GM23248 (cell line): Measurements from ENCODE around the gene ZGPAT. TPM values are rescaled to one million over a fixed set of nuclear protein-coding genes. Genes with fewer than 3 reads are reported as not detected.

Experiments
- DNase-seq: peaks from one replicate; pipeline ENCODE4 v3.0.0-alpha.2; 2015
- H2AFZ ChIP-seq: fragments of 200-600 bp; sonication (generic); 2 replicates; pipeline ENCODE4 v1.6.1; 2016; ENCODE audit warnings: antibody characterized with exemption
- H3F3A ChIP-seq: fragments of 200-600 bp; sonication (generic); 2 replicates; pipeline ENCODE4 v1.6.1; 2016; ENCODE audit warnings: mild to moderate bottlenecking, antibody characterized with exemption, mixed run types; ENCODE audit not compliant: insufficient read depth
- H3K27ac ChIP-seq: fragments of 200-600 bp; sonication (generic); 2 replicates; pipeline ENCODE4 v1.5.1; 2016; ENCODE audit warnings: mild to moderate bottlenecking
- H3K27me3 ChIP-seq: fragments of 200-600 bp; sonication (generic); replicated peaks from 2 replicates; pipeline ENCODE4 v1.6.1; 2016; ENCODE audit warnings: mild to moderate bottlenecking; ENCODE audit not compliant: insufficient read depth
- H3K36me3 ChIP-seq: fragments of 200-600 bp; sonication (generic); 2 replicates; pipeline ENCODE4 v1.6.1; 2016; ENCODE audit warnings: low read depth, mild to moderate bottlenecking
- H3K4me1 ChIP-seq: fragments of 200-600 bp; sonication (generic); 2 replicates; pipeline ENCODE4 v1.6.1; 2016; ENCODE audit warnings: mild to moderate bottlenecking; ENCODE audit not compliant: insufficient read depth
- H3K4me2 ChIP-seq: fragments of 200-600 bp; sonication (generic); one replicate; pipeline ENCODE4 v1.6.1; 2016; ENCODE audit warnings: mild to moderate bottlenecking; ENCODE audit not compliant: unreplicated experiment
- H3K4me3 ChIP-seq: fragments of 200-600 bp; sonication (generic); 2 replicates; pipeline ENCODE4 v1.5.1; 2016; ENCODE audit warnings: mild to moderate bottlenecking
- H3K79me2 ChIP-seq: fragments of 200-600 bp; sonication (generic); 2 replicates; pipeline ENCODE4 v1.6.1; 2016; ENCODE audit warnings: mild to moderate bottlenecking; ENCODE audit not compliant: insufficient read depth
- H3K9ac ChIP-seq: fragments of 200-600 bp; sonication (generic); 2 replicates; pipeline ENCODE4 v1.6.1; 2016; ENCODE audit warnings: mild to moderate bottlenecking
- H3K9me2 ChIP-seq: fragments of 200-600 bp; sonication (generic); 2 replicates; pipeline ENCODE4 v1.6.1; 2016; ENCODE audit warnings: mixed run types, mild to moderate bottlenecking, moderate library complexity; ENCODE audit not compliant: insufficient read depth
- H3K9me3 ChIP-seq: fragments of 200-600 bp; sonication (generic); one replicate; pipeline ENCODE4 v1.6.1; 2017; ENCODE audit warnings: low read depth
- H4K20me1 ChIP-seq: fragments of 200-600 bp; sonication (generic); 2 replicates; pipeline ENCODE4 v1.6.0; 2016; ENCODE audit not compliant: insufficient read depth
- EZH2 ChIP-seq: fragments of 200-600 bp; sonication (generic); IDR thresholded peaks from 2 replicates; pipeline ENCODE4 v1.6.1; 2018; ENCODE audit warnings: antibody characterized with exemption, mild to moderate bottlenecking; ENCODE audit not compliant: insufficient read depth, poor library complexity, severe bottlenecking
- EZH2phosphoT487 ChIP-seq: fragments of 200-600 bp; sonication (generic); IDR thresholded peaks from 2 replicates; pipeline ENCODE4 v1.6.1; 2018; ENCODE audit warnings: antibody characterized with exemption, moderate library complexity, mild to moderate bottlenecking, low read depth; ENCODE audit not compliant: insufficient read depth
- WGBS, 2 experiments: methylation state at CpG; one replicate each; pipeline ENCODE4 v1.1.6; 2015 to 2017; ENCODE audit warnings: low lambda C conversion rate in 2 of 2, low coverage in 1 of 2; ENCODE audit errors: missing lambda C conversion rate in 2 of 2; 5-methylcytosine and 5-hydroxymethylcytosine counted together
- in situ Hi-C: fragments of 300-500 bp; cut with MboI; formaldehyde crosslinking; loops from 2 replicates; pipeline ENCODE4 v1.15.0; 2020
- polyA plus RNA-seq: library from polyadenylated mRNA; unstranded; fragments of >200 nt; fragmentation: Nextera tagmentation; extraction: Ambion mirVana; gene quantifications from 2 replicates; pipeline ENCODE4 v1.2.1, GENCODE V29; 2016
- total RNA-seq: library from RNA; depleted of rRNA; stranded (reverse); fragments of >200 nt; shearing (Covaris generic); gene quantifications from 2 replicates; pipeline ENCODE4 v1.2.3, GENCODE V29; 2014

ZGPAT gene
- total and polyA plus RNA-seq, 2 experiments from 2014 or later = 22.7 to 28.5 TPM

- Histone ChIP-seq H3F3A (peaks cover 10% of the 10 kb centered on the region; the same call in 1 of the 2 replicates), H3K9ac (no peak overlapping the region), H3K9me3 (no peaks in the 10 kb centered on the region), H3K79me2 (no peaks in the 10 kb centered on the region), H3K4me3 (no peak overlapping the region), H2AFZ (no peak overlapping the region), H4K20me1 (no peaks in the 10 kb centered on the region), H3K4me1 (no peaks in the 10 kb centered on the region), H3K27ac (no peak overlapping the region), H3K4me2 (no peak overlapping the region), H3K27me3 (no peaks in the 10 kb centered on the region), H3K9me2 (no peaks in the 10 kb centered on the region), H3K36me3 (0 out of 2 replicates have a peak, but pooled peaks cover 7% of the 10 kb centered on the region)
- TF ChIP-seq EZH2 (no peak), EZH2phosphoT487 (no peak)
- in situ Hi-C loops = no loop called here
- DNase-seq = no peak
- WGBS, 2 experiments = 77 to 82% methylated on average over 16 to 19 of the region's 20 CpGs
Measured at GRCh38 chr20:63748070-63748933, 40.5 kb downstream of the ZGPAT start.

- Histone ChIP-seq H3K4me2 (no peak overlapping the region), H3K9me2 (no peaks in the 10 kb centered on the region), H3K9me3 (no peaks in the 10 kb centered on the region), H3K9ac (no peak overlapping the region), H3K27ac (no peak overlapping the region), H3K4me3 (no peak overlapping the region), H3K27me3 (no peaks in the 10 kb centered on the region), H3K79me2 (no peaks in the 10 kb centered on the region), H2AFZ (no peak overlapping the region), H4K20me1 (no peaks in the 10 kb centered on the region), H3F3A (peaks cover 8% of the 10 kb centered on the region; the same call in 1 of the 2 replicates), H3K4me1 (no peaks in the 10 kb centered on the region), H3K36me3 (0 out of 2 replicates have a peak, but pooled peaks cover 1% of the 10 kb centered on the region)
- DNase-seq = no peak
- 90% methylated on average over 11 of the region's 11 CpGs for WGBS, 2 experiments
- TF ChIP-seq EZH2phosphoT487 (no peak), EZH2 (no peak)
- in situ Hi-C loops = no loop called here
Measured at GRCh38 chr20:63748934-63749270, 41.1 kb downstream of the ZGPAT start.

GRCh38 chr20:63749597-63750508, 42.0 kb downstream of the ZGPAT start:
- WGBS, 2 experiments = 89 to 90% methylated on average over 16 of the region's 16 CpGs
- Histone ChIP-seq H3K4me2 (no peak overlapping the region), H4K20me1 (no peaks in the 10 kb centered on the region), H2AFZ (no peak overlapping the region), H3F3A (no peaks in the 10 kb centered on the region), H3K36me3 (no peaks in the 10 kb centered on the region), H3K27me3 (no peaks in the 10 kb centered on the region), H3K9me3 (no peaks in the 10 kb centered on the region), H3K9ac (no peak overlapping the region), H3K27ac (no peak overlapping the region), H3K9me2 (no peaks in the 10 kb centered on the region), H3K4me3 (no peak overlapping the region), H3K79me2 (no peaks in the 10 kb centered on the region), H3K4me1 (no peaks in the 10 kb centered on the region)
- in situ Hi-C loops = no loop called here
- DNase-seq = no peak
- TF ChIP-seq EZH2phosphoT487 (no peak), EZH2 (no peak)

GRCh38 chr20:63750807-63751470, 43.1 kb downstream of the ZGPAT start:
- H3F3A ChIP-seq = no peaks in the 10 kb centered on the region
- no peak overlapping the region for H3K4me3 ChIP-seq
- DNase-seq = no peak
- H3K9me3 ChIP-seq = no peaks in the 10 kb centered on the region
- H3K4me2 ChIP-seq = no peak overlapping the region
- TF ChIP-seq EZH2 (no peak), EZH2phosphoT487 (no peak)
- no peaks in the 10 kb centered on the region for H3K4me1 ChIP-seq
- H3K36me3 ChIP-seq = no peaks in the 10 kb centered on the region
- no peaks in the 10 kb centered on the region for H3K79me2 ChIP-seq
- H3K27me3 ChIP-seq = no peaks in the 10 kb centered on the region
- in situ Hi-C loops = no loop called here
- H2AFZ ChIP-seq = no peak overlapping the region
- no peak overlapping the region for H3K9ac ChIP-seq
- no peaks in the 10 kb centered on the region for H4K20me1 ChIP-seq
- 73 to 78% methylated on average over 25 to 26 of the region's 26 CpGs for WGBS, 2 experiments
- H3K9me2 ChIP-seq = no peaks in the 10 kb centered on the region
- no peak overlapping the region for H3K27ac ChIP-seq
